OCI-LY1 (cell line): Measurements from ENCODE around the gene EIF5.

Experiments used
- H2AFZ ChIP-seq: fragments of 200-600 bp; sonication (generic), shearing (Covaris generic); 2 replicates; pipeline ENCODE4 v1.6.0; 2014; ENCODE audit warnings: antibody characterized with exemption, mild to moderate bottlenecking, low read length
- H3F3A ChIP-seq: fragments of 200-600 bp; sonication (generic), shearing (Covaris generic); 2 replicates; pipeline ENCODE4 v1.6.0; 2014; ENCODE audit warnings: mild to moderate bottlenecking, antibody characterized with exemption, low read length, moderate library complexity; ENCODE audit not compliant: insufficient read depth
- H3K27ac ChIP-seq: fragments of 200-600 bp; sonication (generic); 2 replicates; pipeline ENCODE4 v1.5.1; 2014; ENCODE audit warnings: low read length, mixed run types, mild to moderate bottlenecking, low read depth; ENCODE audit not compliant: poor library complexity, severe bottlenecking
- H3K27me3 ChIP-seq: fragments of 200-600 bp; sonication (generic); 2 replicates; pipeline ENCODE4 v1.6.0; 2014; ENCODE audit warnings: antibody characterized with exemption, mild to moderate bottlenecking, low read length, moderate library complexity; ENCODE audit not compliant: insufficient read depth
- H3K36me3 ChIP-seq: fragments of 200-600 bp; sonication (generic); 2 replicates; pipeline ENCODE4 v1.6.1; 2014; ENCODE audit warnings: mild to moderate bottlenecking, antibody characterized with exemption, low read length, moderate library complexity, mixed read lengths; ENCODE audit not compliant: insufficient read depth
- H3K4me1 ChIP-seq: fragments of 200-600 bp; sonication (generic); 2 replicates; pipeline ENCODE4 v1.5.1; 2014; ENCODE audit warnings: mild to moderate bottlenecking, low read length, moderate library complexity; ENCODE audit not compliant: insufficient read depth, severe bottlenecking
- H3K4me2 ChIP-seq: fragments of 200-600 bp; sonication (generic), shearing (Covaris generic); 2 replicates; pipeline ENCODE4 v1.6.1; 2014; ENCODE audit warnings: low read length
- H3K4me3 ChIP-seq: fragments of 200-600 bp; sonication (generic); 2 replicates; pipeline ENCODE4 v1.5.1; 2014; ENCODE audit warnings: low read length, low read depth, mild to moderate bottlenecking, mixed read lengths; ENCODE audit not compliant: poor library complexity, severe bottlenecking
- H3K79me2 ChIP-seq: fragments of 200-600 bp; shearing (Covaris generic); 2 replicates; pipeline ENCODE4 v1.6.1; 2016; ENCODE audit warnings: mixed run types, low read length, mixed read lengths; ENCODE audit not compliant: insufficient read depth
- H3K9ac ChIP-seq: fragments of 200-600 bp; sonication (generic), shearing (Covaris generic); 2 replicates; pipeline ENCODE4 v1.6.1; 2014; ENCODE audit warnings: mild to moderate bottlenecking, low read length, mixed read lengths
- H3K9me2 ChIP-seq: fragments of 200-600 bp; sonication (generic), shearing (Covaris generic); 2 replicates; pipeline ENCODE4 v1.6.1; 2014; ENCODE audit warnings: low read depth, mild to moderate bottlenecking, low read length, mixed read lengths
- H3K9me3 ChIP-seq: fragments of 200-600 bp; shearing (Covaris generic); 2 replicates; pipeline ENCODE4 v1.6.1; 2014; ENCODE audit warnings: low read length, mixed read lengths
- H4K20me1 ChIP-seq: fragments of 200-600 bp; sonication (generic), shearing (Covaris generic); 2 replicates; pipeline ENCODE4 v1.6.0; 2016; ENCODE audit warnings: mild to moderate bottlenecking, low read length; ENCODE audit not compliant: insufficient read depth
- CTCF ChIP-seq: fragments of 200-600 bp; sonication (generic), shearing (Covaris generic); IDR thresholded peaks from 2 replicates; pipeline ENCODE4 v1.5.1; 2017; ENCODE audit warnings: mild to moderate bottlenecking, antibody characterized with exemption, low read length, moderate library complexity, mixed read lengths
- EZH2 ChIP-seq: fragments of 200-600 bp; sonication (generic), shearing (Covaris generic); IDR thresholded peaks from 2 replicates; pipeline ENCODE4 v1.8.0; 2017; ENCODE audit warnings: borderline replicate concordance, mixed run types, mild to moderate bottlenecking, antibody characterized with exemption, low read length, moderate library complexity, mixed read lengths

Gene EIF5

GRCh38 chr14:103286968-103287850 lies 46.8 kb upstream of the EIF5 start:
- no peak overlapping the region for H3K9ac ChIP-seq
- TF ChIP-seq EZH2: no peak
- TF ChIP-seq CTCF: no peak

GRCh38 chr14:103288076-103288766 lies 45.8 kb upstream of the EIF5 start:
- no peak for TF ChIP-seq EZH2
- TF ChIP-seq CTCF: no peak
- H3K79me2 ChIP-seq: no peaks in the 10 kb centered on the region
- H3F3A ChIP-seq: no peaks in the 10 kb centered on the region
- no peak overlapping the region for H3K27ac ChIP-seq
- H3K9me2 ChIP-seq: no peaks in the 10 kb centered on the region
- no peak overlapping the region for H2AFZ ChIP-seq
- no peaks in the 10 kb centered on the region for H4K20me1 ChIP-seq
- H3K9ac ChIP-seq: no peak overlapping the region
- no peak overlapping the region for H3K4me2 ChIP-seq
- H3K27me3 ChIP-seq: peaks cover 13% of the 10 kb centered on the region
- H3K4me3 ChIP-seq: no peak overlapping the region
- no peaks in the 10 kb centered on the region for H3K9me3 ChIP-seq
- H3K36me3 ChIP-seq: no peaks in the 10 kb centered on the region
- H3K4me1 ChIP-seq: no peaks in the 10 kb centered on the region

More at GRCh38 chr14:103286968-103287850, 46.8 kb upstream of the EIF5 start:
- Histone ChIP-seq H2AFZ (no peak overlapping the region), H3K4me1 (no peaks in the 10 kb centered on the region), H3K4me3 (no peak overlapping the region), H4K20me1 (no peaks in the 10 kb centered on the region), H3K36me3 (no peaks in the 10 kb centered on the region), H3K9me2 (no peaks in the 10 kb centered on the region), H3F3A (no peaks in the 10 kb centered on the region), H3K79me2 (no peaks in the 10 kb centered on the region), H3K27ac (no peak overlapping the region), H3K4me2 (no peak overlapping the region), H3K27me3 (peaks cover 13% of the 10 kb centered on the region), H3K9me3 (no peaks in the 10 kb centered on the region)

GRCh38 chr14:103290056-103290455 lies 44.0 kb upstream of the EIF5 start:
- TF ChIP-seq CTCF (no peak), EZH2 (no peak)

More at GRCh38 chr14:103290056-103290455, 44.0 kb upstream of the EIF5 start:
- Histone ChIP-seq H3K27me3 (peaks cover 8% of the 10 kb centered on the region), H3K4me3 (no peak overlapping the region), H3K9me2 (no peaks in the 10 kb centered on the region), H3K9me3 (no peaks in the 10 kb centered on the region), H4K20me1 (no peaks in the 10 kb centered on the region), H3K36me3 (no peaks in the 10 kb centered on the region), H3K27ac (no peak overlapping the region), H3K79me2 (no peaks in the 10 kb centered on the region), H3K9ac (no peak overlapping the region), H3K4me1 (no peaks in the 10 kb centered on the region), H3F3A (no peaks in the 10 kb centered on the region), H3K4me2 (no peak overlapping the region), H2AFZ (no peak overlapping the region)
